ENCODE results near the gene RANBP9. TPM values are rescaled to one million over a fixed set of nuclear protein-coding genes. Genes with fewer than 3 reads are reported as not detected.

RANBP9 gene
- total and polyA plus RNA-seq, 2 of the 13 experiments (the other 11 are each of a cell fraction or from before 2014, with no cell fraction given), result 26.6 to 30.6 TPM

DNA sequence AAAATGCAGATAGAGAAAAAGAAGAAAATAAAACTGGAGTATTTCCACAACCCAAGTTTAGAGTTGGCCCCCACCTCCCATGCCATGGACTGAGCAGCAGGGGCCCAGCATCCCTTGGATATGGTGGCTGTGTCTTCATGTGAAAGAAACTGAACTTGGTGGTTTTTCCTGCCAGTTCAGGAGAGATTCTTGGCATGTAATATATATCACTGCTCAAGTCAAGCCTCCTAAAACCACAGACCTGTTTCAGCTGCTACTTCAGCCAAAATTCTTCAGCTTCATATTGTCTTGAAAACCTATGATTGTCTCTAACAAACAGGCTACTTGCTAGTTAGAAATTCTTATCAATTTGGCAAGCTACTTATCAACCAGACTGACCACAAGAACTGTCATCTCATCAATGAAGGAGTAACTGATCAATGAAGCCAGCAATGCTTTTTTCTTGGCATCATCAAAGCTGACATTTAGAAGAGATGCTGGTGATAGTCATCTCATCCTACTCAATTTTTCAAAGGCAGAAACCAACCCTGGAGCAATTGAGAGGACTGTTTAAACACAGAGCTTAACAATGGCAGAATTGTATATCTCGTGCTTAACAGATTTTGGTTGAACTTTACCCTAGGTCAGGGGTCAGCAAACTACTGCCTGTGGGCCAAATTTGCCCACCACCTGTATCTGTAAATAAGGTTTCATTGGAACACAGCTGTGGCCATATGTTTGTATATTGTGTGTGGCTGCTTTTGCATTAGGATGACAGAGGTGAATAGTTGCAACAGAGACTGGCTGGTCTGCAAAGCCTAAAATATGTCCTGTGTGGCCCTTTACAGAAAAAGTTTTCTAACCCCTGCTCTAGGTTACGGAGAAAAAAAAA, 106.9 kb downstream of the RANBP9 start (continued):
- TF ChIP-seq, protein P1, sequence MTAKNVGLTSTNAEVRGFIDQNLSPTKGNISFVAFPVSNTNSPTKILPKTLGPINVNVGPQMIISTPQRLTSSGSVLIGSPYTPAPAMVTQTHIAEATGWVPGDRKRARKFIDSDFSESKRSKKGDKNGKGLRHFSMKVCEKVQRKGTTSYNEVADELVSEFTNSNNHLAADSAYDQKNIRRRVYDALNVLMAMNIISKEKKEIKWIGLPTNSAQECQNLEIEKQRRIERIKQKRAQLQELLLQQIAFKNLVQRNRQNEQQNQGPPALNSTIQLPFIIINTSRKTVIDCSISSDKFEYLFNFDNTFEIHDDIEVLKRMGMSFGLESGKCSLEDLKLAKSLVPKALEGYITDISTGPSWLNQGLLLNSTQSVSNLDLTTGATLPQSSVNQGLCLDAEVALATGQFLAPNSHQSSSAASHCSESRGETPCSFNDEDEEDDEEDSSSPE (CRISPR knock-in tag; IDR thresholded peaks at IDR 0.05), result peak; percentile 29; the same call in 1 of the 2 replicates
- TF ChIP-seq BRCA1 (CRISPR knock-in tag; IDR thresholded peaks at IDR 0.05) (0 out of 2 replicates have a peak, but pooled peaks have one; percentile 20), SMC3 (IDR thresholded peaks at IDR 0.05; ENCODE audit: low read length) (no peak), CBFB (CRISPR knock-in tag; IDR thresholded peaks at IDR 0.05) (peak; percentile 99), ZSCAN22 (CRISPR knock-in tag; IDR thresholded peaks at IDR 0.05) (peak; percentile 64; the same call in 1 of the 2 replicates), NPAS2 (CRISPR knock-in tag; IDR thresholded peaks at IDR 0.05; ENCODE audit: borderline replicate concordance) (no peak), SIX1 (CRISPR knock-in tag; IDR thresholded peaks at IDR 0.05; ENCODE audit: borderline replicate concordance) (peak; percentile 93), ZNF337 (CRISPR knock-in tag; IDR thresholded peaks at IDR 0.05; ENCODE audit: borderline replicate concordance, low read depth) (no peak), TEAD3 (CRISPR knock-in tag; optimal IDR thresholded peaks at IDR 0.05; ENCODE audit: borderline replicate concordance) (peak; percentile 68), ZBTB8A (CRISPR knock-in tag; IDR thresholded peaks at IDR 0.05; ENCODE audit: borderline replicate concordance, low read depth) (peak; percentile 65; the same call in 1 of the 2 replicates), PITX1 (CRISPR knock-in tag; IDR thresholded peaks at IDR 0.05) (peak; percentile 96), NFKBIZ (CRISPR knock-in tag; IDR thresholded peaks at IDR 0.05) (peak; percentile 91), NFYC (CRISPR knock-in tag; IDR thresholded peaks at IDR 0.05) (peak; percentile 60), MAFK (conservative IDR thresholded peaks at IDR 0.05 in 1 of 2, IDR thresholded peaks at IDR 0.05 in 1 of 2; ENCODE audit: low read length in 2 of 2) (peak; percentile 11 to 15; a peak in 2 of 4 replicates), AKAP8 (CRISPR knock-in tag; IDR thresholded peaks at IDR 0.05) (no peak), SIN3A (IDR thresholded peaks at IDR 0.05; ENCODE audit: borderline replicate concordance, low read depth, low read length) (peak; percentile 85)
- TF ChIP-seq, protein P2, sequence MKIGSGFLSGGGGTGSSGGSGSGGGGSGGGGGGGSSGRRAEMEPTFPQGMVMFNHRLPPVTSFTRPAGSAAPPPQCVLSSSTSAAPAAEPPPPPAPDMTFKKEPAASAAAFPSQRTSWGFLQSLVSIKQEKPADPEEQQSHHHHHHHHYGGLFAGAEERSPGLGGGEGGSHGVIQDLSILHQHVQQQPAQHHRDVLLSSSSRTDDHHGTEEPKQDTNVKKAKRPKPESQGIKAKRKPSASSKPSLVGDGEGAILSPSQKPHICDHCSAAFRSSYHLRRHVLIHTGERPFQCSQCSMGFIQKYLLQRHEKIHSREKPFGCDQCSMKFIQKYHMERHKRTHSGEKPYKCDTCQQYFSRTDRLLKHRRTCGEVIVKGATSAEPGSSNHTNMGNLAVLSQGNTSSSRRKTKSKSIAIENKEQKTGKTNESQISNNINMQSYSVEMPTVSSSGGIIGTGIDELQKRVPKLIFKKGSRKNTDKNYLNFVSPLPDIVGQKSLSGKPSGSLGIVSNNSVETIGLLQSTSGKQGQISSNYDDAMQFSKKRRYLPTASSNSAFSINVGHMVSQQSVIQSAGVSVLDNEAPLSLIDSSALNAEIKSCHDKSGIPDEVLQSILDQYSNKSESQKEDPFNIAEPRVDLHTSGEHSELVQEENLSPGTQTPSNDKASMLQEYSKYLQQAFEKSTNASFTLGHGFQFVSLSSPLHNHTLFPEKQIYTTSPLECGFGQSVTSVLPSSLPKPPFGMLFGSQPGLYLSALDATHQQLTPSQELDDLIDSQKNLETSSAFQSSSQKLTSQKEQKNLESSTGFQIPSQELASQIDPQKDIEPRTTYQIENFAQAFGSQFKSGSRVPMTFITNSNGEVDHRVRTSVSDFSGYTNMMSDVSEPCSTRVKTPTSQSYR (CRISPR knock-in tag; IDR thresholded peaks at IDR 0.05; ENCODE audit: borderline replicate concordance), result peak; percentile 60; the same call in 1 of the 2 replicates
- TF ChIP-seq, protein P3, sequence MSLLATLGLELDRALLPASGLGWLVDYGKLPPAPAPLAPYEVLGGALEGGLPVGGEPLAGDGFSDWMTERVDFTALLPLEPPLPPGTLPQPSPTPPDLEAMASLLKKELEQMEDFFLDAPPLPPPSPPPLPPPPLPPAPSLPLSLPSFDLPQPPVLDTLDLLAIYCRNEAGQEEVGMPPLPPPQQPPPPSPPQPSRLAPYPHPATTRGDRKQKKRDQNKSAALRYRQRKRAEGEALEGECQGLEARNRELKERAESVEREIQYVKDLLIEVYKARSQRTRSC (CRISPR knock-in tag; IDR thresholded peaks at IDR 0.05; ENCODE audit: low read depth), result 0 out of 2 replicates have a peak, but pooled peaks have one; percentile 61
- TF ChIP-seq, protein P4, sequence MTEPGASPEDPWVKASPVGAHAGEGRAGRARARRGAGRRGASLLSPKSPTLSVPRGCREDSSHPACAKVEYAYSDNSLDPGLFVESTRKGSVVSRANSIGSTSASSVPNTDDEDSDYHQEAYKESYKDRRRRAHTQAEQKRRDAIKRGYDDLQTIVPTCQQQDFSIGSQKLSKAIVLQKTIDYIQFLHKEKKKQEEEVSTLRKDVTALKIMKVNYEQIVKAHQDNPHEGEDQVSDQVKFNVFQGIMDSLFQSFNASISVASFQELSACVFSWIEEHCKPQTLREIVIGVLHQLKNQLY (CRISPR knock-in tag; IDR thresholded peaks at IDR 0.05), result peak; percentile 89
- TF ChIP-seq, protein P5, sequence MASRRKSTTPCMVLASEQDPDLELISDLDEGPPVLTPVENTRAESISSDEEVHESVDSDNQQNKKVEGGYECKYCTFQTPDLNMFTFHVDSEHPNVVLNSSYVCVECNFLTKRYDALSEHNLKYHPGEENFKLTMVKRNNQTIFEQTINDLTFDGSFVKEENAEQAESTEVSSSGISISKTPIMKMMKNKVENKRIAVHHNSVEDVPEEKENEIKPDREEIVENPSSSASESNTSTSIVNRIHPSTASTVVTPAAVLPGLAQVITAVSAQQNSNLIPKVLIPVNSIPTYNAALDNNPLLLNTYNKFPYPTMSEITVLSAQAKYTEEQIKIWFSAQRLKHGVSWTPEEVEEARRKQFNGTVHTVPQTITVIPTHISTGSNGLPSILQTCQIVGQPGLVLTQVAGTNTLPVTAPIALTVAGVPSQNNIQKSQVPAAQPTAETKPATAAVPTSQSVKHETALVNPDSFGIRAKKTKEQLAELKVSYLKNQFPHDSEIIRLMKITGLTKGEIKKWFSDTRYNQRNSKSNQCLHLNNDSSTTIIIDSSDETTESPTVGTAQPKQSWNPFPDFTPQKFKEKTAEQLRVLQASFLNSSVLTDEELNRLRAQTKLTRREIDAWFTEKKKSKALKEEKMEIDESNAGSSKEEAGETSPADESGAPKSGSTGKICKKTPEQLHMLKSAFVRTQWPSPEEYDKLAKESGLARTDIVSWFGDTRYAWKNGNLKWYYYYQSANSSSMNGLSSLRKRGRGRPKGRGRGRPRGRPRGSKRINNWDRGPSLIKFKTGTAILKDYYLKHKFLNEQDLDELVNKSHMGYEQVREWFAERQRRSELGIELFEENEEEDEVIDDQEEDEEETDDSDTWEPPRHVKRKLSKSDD (CRISPR knock-in tag; IDR thresholded peaks at IDR 0.05; ENCODE audit: low read depth), result peak; percentile 81
